HG02678 (cell line): Measurements from ENCODE around the gene SLC39A11.
"Not testable (repeated sequence)": the region's sequence is repeated elsewhere in the genome, so short reads cannot be mapped to it uniquely, and the experiment has no call there.

Experiments used
- ATAC-seq: cut with Tn5 transposase; IDR thresholded peaks from one replicate; pipeline ENCODE4 v1.9.1; 2021; ENCODE audit warnings: mild to moderate bottlenecking, moderate library complexity; ENCODE audit not compliant: unreplicated experiment

Gene SLC39A11

DNA sequence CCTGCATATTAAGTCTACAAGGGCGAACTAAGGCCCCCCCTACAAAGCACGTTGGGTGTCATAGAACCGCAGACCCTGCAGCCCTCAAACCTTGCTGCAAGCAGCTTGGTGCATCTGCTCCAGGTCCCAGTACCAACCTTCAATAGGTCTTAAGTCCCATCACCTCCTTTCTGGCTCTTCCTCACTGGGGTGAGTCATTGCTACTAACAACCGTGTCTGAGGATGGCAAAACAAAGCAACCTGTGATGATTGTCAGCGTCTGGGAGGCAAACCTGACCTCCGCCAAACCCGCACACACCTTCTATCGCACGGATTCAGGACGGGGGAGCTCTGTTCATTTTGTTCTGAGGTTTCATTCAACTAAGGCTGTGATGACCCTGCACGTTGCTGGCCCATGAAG is 138.9 kb downstream of the SLC39A11 start:
- no peak for ATAC-seq

DNA sequence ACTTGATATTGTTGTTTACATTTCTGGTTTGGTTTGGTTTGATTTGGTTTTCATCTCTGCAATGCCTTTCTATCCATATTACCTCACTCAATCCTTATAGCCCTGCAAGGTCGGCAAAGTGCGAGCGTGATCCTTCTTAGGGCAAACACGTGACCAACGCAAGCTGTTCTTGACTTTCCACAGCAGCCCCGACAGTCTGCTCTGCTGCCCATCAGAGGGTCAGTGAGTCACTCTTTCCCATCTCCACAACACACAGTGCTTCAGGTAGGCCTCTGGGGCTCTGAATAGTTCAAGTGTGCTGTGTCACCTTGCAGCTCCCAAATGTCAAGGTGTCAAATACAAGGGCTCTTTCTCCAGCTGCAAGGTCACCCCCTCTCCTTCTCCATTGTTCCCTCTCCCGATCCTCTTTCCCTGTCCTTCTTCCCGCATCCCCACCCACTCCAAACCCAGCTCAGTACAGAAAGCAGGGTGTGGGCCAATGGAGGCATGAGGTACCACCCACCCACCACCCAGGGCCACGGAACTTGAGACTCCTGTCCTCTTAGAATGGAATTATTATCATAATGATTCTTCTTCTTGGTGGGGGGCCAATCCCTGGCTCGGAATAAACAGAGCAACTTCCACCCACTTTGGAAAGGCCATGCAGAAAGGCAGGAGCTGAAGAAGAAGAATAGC is 139.7 kb downstream of the SLC39A11 start:
- no peak for ATAC-seq

DNA sequence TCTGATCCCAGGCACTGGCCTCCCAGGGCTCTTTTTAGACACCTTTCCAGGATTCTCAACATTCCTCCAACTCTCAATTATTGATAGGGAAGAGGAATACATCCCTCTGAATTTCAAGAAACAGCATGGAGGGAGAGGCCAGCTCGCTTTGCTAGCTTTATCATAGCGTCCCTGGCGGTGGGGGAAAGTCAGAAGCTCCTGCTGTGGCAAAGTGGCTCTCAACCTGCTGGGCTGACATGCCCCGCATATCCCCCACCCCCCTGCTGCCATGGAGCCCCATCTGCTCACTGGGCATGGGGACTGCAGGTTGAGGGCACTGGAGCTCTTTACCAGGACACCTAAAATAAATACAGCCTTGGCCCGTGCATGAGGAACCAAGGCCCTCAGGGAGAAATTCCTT is 140.3 kb downstream of the SLC39A11 start:
- ATAC-seq: no peak

GRCh38 chr17:72950242-72950931 is 142.1 kb downstream of the SLC39A11 start:
- no peak for ATAC-seq

GRCh38 chr17:72948115-72948514 is 144.4 kb downstream of the SLC39A11 start:
- ATAC-seq: no peak

GRCh38 chr17:72947475-72947874 is 145.0 kb downstream of the SLC39A11 start:
- ATAC-seq: no peak

DNA sequence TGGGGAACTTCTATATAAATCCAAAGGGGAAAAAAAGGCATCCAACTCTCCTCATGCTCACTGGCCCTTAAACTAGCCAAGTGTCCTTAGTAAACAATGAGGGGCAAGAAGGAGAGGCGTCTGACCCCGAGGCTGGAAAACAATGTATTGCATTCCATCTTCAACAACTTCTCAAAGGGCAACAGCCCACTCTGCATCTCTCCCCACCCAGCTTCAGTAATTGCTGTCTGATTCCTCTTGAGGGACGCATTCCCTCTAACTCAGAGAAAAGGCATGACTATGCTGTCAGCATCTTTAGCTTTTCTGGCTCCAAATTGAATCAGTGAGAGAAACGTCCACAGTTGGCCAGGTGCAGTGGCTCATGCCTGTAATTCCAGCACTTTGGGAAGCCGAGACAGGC is 145.8 kb downstream of the SLC39A11 start:
- ATAC-seq: no peak

GRCh38 chr17:72946156-72946555 is 146.3 kb downstream of the SLC39A11 start:
- ATAC-seq: no peak

DNA sequence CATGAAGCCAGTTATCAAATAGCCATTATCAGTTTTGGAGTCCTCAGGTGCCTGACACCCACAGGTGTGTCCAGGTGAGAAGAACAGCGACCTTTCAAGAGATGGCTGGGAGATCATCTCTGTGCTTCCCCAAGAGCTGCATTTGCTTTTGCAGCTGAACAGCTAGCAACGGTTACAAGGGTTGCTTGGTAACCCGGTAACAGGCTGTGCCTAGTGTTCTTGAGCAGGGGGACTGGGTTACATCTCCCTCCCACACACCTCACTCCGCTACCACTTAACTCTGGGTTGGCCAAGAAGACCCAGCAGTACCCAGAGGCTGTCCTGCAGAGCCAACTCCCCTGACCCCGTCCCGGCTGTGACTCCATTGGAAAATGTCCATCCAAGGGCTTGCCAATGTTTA is 147.0 kb downstream of the SLC39A11 start:
- ATAC-seq: no peak

- ATAC-seq: no peak
Observed at GRCh38 chr17:72943826-72944689, 148.4 kb downstream of the SLC39A11 start.

GRCh38 chr17:72942579-72942978 is 149.9 kb downstream of the SLC39A11 start:
- no peak for ATAC-seq

DNA sequence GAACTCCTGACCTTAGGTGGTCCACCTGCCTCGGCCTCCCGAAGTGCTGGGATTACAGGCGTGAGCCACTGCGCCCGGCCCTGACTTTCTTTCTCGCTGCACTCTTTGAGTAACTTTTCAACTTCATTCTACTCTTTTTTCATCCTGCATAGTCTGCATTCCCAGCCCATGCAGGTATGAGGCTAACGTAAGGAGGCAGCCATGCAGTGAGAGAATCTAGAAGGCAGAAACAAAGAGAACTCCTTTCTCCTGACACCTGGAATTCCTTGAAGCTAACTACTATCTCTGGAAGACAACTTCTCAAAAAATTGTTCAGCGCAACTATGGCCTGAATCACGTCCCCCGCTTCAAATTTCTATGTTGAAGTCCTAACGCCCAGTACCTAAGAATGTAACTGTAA is 152.0 kb downstream of the SLC39A11 start:
- no peak for ATAC-seq

GRCh38 chr17:72938482-72938881 is 154.0 kb downstream of the SLC39A11 start:
- no peak for ATAC-seq

DNA sequence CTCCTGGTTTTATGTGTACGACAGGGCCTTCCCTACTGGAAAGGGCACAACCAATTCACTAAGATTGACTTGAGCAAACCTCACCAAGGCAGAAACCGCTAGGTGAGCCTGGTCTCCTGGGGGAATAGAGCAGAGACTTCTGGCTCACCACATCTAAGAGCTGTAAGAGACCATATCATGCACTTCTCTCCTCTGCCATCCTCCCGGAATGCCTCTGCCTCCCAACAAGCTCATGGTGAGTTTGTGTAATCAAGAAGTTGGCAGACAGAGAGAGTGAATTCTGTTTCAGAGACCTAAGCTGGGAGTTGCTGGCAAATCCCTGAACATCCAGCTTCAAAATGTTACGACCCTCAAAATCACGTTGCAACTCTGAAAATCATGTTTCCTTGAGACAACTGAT is 154.8 kb downstream of the SLC39A11 start:
- ATAC-seq: no peak

GRCh38 chr17:72937254-72937653 is 155.2 kb downstream of the SLC39A11 start:
- not testable (repeated sequence) for ATAC-seq

GRCh38 chr17:72935984-72936383 is 156.5 kb downstream of the SLC39A11 start:
- no peak for ATAC-seq

- ATAC-seq: no peak
Observed at GRCh38 chr17:72934927-72935326, 157.6 kb downstream of the SLC39A11 start.

GRCh38 chr17:72931635-72932034 is 160.9 kb downstream of the SLC39A11 start:
- ATAC-seq: peak; percentile 40

DNA sequence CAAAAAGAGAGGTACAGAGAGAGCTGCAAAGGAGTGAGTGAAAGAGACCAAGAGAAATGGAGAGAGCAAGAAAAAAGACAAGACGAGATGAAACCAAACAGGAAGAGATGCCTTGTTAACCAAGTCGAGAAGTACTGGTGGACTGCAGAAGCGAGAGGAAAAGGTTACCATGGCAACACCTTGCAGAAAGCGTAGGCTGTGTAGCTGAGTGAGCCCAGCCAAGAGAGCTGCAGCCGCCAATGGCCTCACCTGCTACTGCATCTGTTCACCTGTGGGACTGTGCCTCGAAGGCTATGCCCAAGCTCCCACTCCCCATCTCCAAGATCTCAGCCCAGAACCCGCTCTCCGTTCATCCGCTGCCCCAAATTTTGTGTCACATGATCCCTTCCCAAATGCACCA is 161.3 kb downstream of the SLC39A11 start:
- ATAC-seq: peak; percentile 67

- no peak for ATAC-seq
Observed at GRCh38 chr17:72930031-72930430, 162.5 kb downstream of the SLC39A11 start.

DNA sequence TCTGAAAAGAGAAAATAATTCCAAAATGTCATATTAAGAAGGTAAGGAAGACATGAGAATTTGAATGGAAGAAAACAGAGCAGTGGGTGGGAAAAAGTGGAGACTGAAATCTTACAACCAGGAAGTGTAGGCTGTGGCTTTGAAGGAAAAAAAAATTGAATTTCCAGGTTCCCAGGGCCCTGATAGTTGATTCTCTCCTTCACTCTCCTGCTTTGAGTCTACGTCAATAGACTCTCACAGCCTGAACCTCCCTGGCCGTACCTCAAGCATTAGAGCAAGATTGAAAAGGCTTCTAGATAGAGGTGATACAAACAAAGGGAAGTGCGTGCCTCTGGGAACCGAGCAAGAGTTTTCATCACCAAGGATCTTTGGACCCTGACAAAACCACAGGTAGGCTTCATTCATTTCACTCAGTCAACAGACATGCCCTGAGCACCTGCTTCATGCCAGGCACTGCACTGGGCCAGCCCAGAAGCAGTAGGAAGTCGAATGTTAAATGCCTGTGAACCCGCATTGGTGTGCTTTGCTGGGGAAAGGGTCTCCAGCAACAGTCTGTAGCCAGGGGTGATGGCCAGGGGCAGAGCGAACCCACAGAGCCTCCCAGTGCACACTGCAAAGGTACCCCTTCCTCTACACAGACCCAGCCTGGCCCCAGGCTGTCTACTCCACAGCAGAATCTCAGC is 163.9 kb downstream of the SLC39A11 start:
- no peak for ATAC-seq
